Measurements from ENCODE around the gene SLC9A7.

- TF ChIP-seq EZH2phosphoT487 (IDR thresholded peaks at IDR 0.05; ENCODE audit: insufficient read depth, low read depth) (no peak), EZH2 (IDR thresholded peaks at IDR 0.05; ENCODE audit: insufficient read depth, poor library complexity, severe bottlenecking) (no peak)
Observed at GRCh38 chrX:46755671-46756070, 3.2 kb downstream of the SLC9A7 start.
